ENCODE results near the gene SLC39A6. TPM values are rescaled to one million over a fixed set of nuclear protein-coding genes. Genes with fewer than 3 reads are reported as not detected.

The SLC39A6 gene
- total and polyA plus RNA-seq, 2 experiments from 2014 or later = 20.8 to 47.3 TPM

DNA sequence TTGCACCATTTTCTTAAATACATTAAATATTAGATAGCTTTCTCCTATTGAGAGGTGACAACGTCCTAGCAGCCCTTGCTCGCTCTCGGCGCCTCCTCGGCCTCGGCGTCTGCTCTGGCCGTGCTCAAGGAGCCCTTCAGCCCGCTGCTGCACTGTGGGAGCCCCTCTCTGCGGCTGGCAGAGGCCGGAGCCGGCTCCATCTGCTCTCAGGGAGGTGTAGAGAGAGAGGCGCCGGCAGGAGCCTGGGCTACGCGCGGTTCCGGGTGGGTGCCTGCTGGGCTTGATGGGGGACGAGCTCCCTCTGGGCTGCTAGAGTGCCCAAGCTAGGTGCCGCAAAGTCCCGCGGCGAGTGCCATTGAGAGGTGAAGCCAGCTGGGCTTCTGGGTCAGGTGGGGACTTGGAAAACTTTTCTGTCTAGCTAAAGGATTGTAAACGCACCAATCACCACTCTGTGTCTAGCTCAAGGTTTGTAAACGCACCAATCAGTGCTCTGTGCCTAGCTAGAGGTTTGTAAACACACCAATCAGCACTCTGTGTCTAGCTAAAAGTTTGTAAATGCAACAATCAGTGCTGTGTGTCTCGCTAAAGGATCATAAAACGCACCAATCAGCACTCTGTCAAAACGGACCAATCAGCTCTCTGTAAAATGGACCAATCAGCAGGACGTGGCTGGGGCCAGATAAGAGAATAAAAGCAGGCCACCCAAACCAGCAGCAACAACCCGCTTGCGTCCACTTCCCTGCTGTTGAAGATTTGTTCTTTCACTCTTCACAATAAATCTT lies 64.9 kb downstream of the SLC39A6 start (continued):
- TF ChIP-seq EZH2phosphoT487 (IDR thresholded peaks at IDR 0.05; ENCODE audit: unreplicated experiment) = no peak
- no peak for TF ChIP-seq ZNF114 (CRISPR knock-in tag; IDR thresholded peaks at IDR 0.05)
- TF ChIP-seq POLR2AphosphoS5 (IDR thresholded peaks at IDR 0.05; ENCODE audit: low read depth) = no peak
- no peak for TF ChIP-seq NANOG (IDR thresholded peaks at IDR 0.05; ENCODE audit: borderline replicate concordance)
- no peak for TF ChIP-seq STAT1 (IDR thresholded peaks at IDR 0.05; ENCODE audit: unreplicated experiment)
- TF ChIP-seq, protein P1, sequence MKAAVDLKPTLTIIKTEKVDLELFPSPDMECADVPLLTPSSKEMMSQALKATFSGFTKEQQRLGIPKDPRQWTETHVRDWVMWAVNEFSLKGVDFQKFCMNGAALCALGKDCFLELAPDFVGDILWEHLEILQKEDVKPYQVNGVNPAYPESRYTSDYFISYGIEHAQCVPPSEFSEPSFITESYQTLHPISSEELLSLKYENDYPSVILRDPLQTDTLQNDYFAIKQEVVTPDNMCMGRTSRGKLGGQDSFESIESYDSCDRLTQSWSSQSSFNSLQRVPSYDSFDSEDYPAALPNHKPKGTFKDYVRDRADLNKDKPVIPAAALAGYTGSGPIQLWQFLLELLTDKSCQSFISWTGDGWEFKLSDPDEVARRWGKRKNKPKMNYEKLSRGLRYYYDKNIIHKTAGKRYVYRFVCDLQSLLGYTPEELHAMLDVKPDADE (IDR thresholded peaks at IDR 0.05) = no peak

DNA sequence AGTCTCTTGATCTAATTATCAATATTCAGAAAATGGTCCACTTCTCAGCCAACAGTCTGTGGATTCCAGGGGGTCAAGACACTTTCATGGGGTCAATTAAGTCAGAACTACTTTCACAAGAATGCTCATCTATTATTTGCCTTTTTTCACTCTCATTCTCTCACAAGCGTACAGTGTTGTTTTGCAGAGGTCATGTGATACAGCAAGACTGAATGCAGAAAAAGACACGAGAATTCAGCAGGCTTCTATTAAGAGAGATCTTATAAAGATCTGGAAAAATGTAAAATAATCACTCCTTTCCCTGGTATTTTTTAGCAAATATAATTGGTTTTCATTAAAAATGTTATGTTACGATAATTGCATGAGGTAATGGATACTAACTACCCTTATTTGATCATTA lies 70.5 kb downstream of the SLC39A6 start:
- TF ChIP-seq CREB1 (CRISPR knock-in tag; IDR thresholded peaks at IDR 0.05; ENCODE audit: low read depth) = no peak
- no peak for TF ChIP-seq NANOG (IDR thresholded peaks at IDR 0.05; ENCODE audit: borderline replicate concordance)
- TF ChIP-seq ZNF114 (CRISPR knock-in tag; IDR thresholded peaks at IDR 0.05) = no peak
- TF ChIP-seq ZNF331 (CRISPR knock-in tag; IDR thresholded peaks at IDR 0.05; ENCODE audit: low read depth) = no peak
- TF ChIP-seq, protein P1 (IDR thresholded peaks at IDR 0.05) = no peak
- TF ChIP-seq POLR2AphosphoS5 (IDR thresholded peaks at IDR 0.05; ENCODE audit: low read depth) = no peak
- TF ChIP-seq REST (IDR thresholded peaks at IDR 0.05; ENCODE audit: unreplicated experiment) = no peak
- no peak for TF ChIP-seq EZH2 (IDR thresholded peaks at IDR 0.05; ENCODE audit: low read depth, unreplicated experiment)
- no peaks in the 10 kb centered on the region for H3K36me3 ChIP-seq (ENCODE audit: insufficient read depth)
- no peak overlapping the region for H3K4me3 ChIP-seq
- H3K9me2 ChIP-seq (ENCODE audit: insufficient read depth) = no peaks in the 10 kb centered on the region
- peaks cover 100% of the 10 kb centered on the region for H3K79me2 ChIP-seq (replicated peaks; ENCODE audit: insufficient read depth)
- ATAC-seq (no peak), DNase-seq (ENCODE audit: low spot score) (no peak)
- peaks cover 76% of the 10 kb centered on the region for H4K20me1 ChIP-seq (replicated peaks; ENCODE audit: insufficient read depth)
- Mint-ChIP-seq H3K9me3 (no peaks in the 10 kb centered on the region), H3K4me1 (peaks cover 16% of the 10 kb centered on the region), H3K36me3 (ENCODE audit: low read depth) (no peaks in the 10 kb centered on the region), H3K27ac (no peak overlapping the region), H3K27me3 (ENCODE audit: insufficient read depth, low read depth, poor library complexity) (peaks cover 3% of the 10 kb centered on the region), H3K4me3 (no peak overlapping the region)
- H3K27me3 ChIP-seq (ENCODE audit: insufficient read depth) = no peaks in the 10 kb centered on the region
- H3K4me2 ChIP-seq = no peak overlapping the region
- H3F3A ChIP-seq (replicated peaks; ENCODE audit: low read depth) = no peaks in the 10 kb centered on the region
- no peak overlapping the region for H3K27ac ChIP-seq (ENCODE audit: low read depth)
- peaks cover 13% of the 10 kb centered on the region for H3K4me1 ChIP-seq (ENCODE audit: insufficient read depth)
- H2AFZ ChIP-seq = no peak overlapping the region

Other genes with a start within 250 kb of the SLC39A6 start
- gene RPRD1A, start 61.8 kb downstream of the SLC39A6 start, total RNA-seq (2014; rRNA removed; shearing (Covaris generic)) = 155 and 157 TPM in 2 replicates
- gene RPRD1A, start 61.8 kb downstream of the SLC39A6 start, polyA plus RNA-seq (2016; fragmentation: Nextera tagmentation; extraction: Ambion mirVana) = 62.7 and 67.9 TPM in 2 replicates
- 119 and 124 TPM in 2 replicates for gene ELP2, start 559 bp upstream of the SLC39A6 start, total RNA-seq (2014; rRNA removed; shearing (Covaris generic))
- 135 and 136 TPM in 2 replicates for gene ELP2, start 559 bp upstream of the SLC39A6 start, polyA plus RNA-seq (2016; fragmentation: Nextera tagmentation; extraction: Ambion mirVana)
- gene MOCOS, start 58.2 kb upstream of the SLC39A6 start, total RNA-seq (2014; rRNA removed; shearing (Covaris generic)) = 6.5 and 7.2 TPM in 2 replicates
- 3.7 and 3.9 TPM in 2 replicates for gene MOCOS, start 58.2 kb upstream of the SLC39A6 start, polyA plus RNA-seq (2016; fragmentation: Nextera tagmentation; extraction: Ambion mirVana)
- gene FHOD3, start 168.4 kb upstream of the SLC39A6 start, total RNA-seq (2014; rRNA removed; shearing (Covaris generic)) = 7.1 and 8.7 TPM in 2 replicates
- gene FHOD3, start 168.4 kb upstream of the SLC39A6 start, polyA plus RNA-seq (2016; fragmentation: Nextera tagmentation; extraction: Ambion mirVana) = 2.4 and 2.7 TPM in 2 replicates

Measured in GM23338 (cell line).